H9 (cell line): ENCODE data around the gene NELFCD. TPM values are rescaled to one million over a fixed set of nuclear protein-coding genes. Genes with fewer than 3 reads are reported as not detected.

Experiments used
- DNase-seq: peaks from one replicate; pipeline ENCODE4 v3.0.0-alpha.2; 2017
- H2AFZ ChIP-seq: one replicate; pipeline ENCODE4 v1.6.1; 2013; ENCODE audit warnings: mild to moderate bottlenecking, low read length, control low read depth, moderate library complexity
- H2AK5ac ChIP-seq: 2 replicates; pipeline ENCODE4 v1.6.1; 2013; ENCODE audit warnings: low read length, control low read depth, mixed read lengths; ENCODE audit not compliant: insufficient read length
- H2BK120ac ChIP-seq: one replicate; pipeline ENCODE4 v1.6.1; 2013; ENCODE audit warnings: low read depth, mild to moderate bottlenecking, low read length, control low read depth, inconsistent platforms; ENCODE audit not compliant: poor library complexity, severe bottlenecking
- H2BK12ac ChIP-seq: 2 replicates; pipeline ENCODE4 v1.6.1; 2013; ENCODE audit warnings: low read length, control low read depth, mixed read lengths, low read depth; ENCODE audit not compliant: insufficient read length
- H2BK15ac ChIP-seq: 2 replicates; pipeline ENCODE4 v1.6.1; 2013; ENCODE audit warnings: low read depth, low read length, control low read depth
- H2BK20ac ChIP-seq: one replicate; pipeline ENCODE4 v1.6.1; 2013; ENCODE audit warnings: low read depth, mild to moderate bottlenecking, low read length, control low read depth, inconsistent platforms; ENCODE audit not compliant: poor library complexity, severe bottlenecking
- H2BK5ac ChIP-seq: 2 replicates; pipeline ENCODE4 v1.6.1; 2013; ENCODE audit warnings: low read length, control low read depth, mixed read lengths; ENCODE audit not compliant: insufficient read length
- H3K14ac ChIP-seq: 2 replicates; pipeline ENCODE4 v1.6.1; 2013; ENCODE audit warnings: low read length, control low read depth; ENCODE audit not compliant: insufficient read depth
- H3K18ac ChIP-seq: 2 replicates; pipeline ENCODE4 v1.6.1; 2013; ENCODE audit warnings: low read depth, mild to moderate bottlenecking, mixed read lengths, low read length, control low read depth; ENCODE audit not compliant: insufficient read length
- H3K23ac ChIP-seq: 2 replicates; pipeline ENCODE4 v1.6.1; 2013; ENCODE audit warnings: low read length, control low read depth, mixed read lengths, low read depth; ENCODE audit not compliant: insufficient read length
- H3K23me2 ChIP-seq: 2 replicates; pipeline ENCODE4 v1.6.1; 2013; ENCODE audit warnings: low read depth, mild to moderate bottlenecking, mixed read lengths, low read length, control low read depth; ENCODE audit not compliant: insufficient read length, poor library complexity, severe bottlenecking
- H3K27ac ChIP-seq: 2 replicates; pipeline ENCODE4 v1.5.1; 2013; ENCODE audit warnings: low read length, control low read depth, mixed read lengths, low read depth; ENCODE audit not compliant: insufficient read length
- H3K27me3 ChIP-seq: 2 replicates; pipeline ENCODE4 v1.6.1; 2013; ENCODE audit warnings: low read length, control low read depth, inconsistent platforms; ENCODE audit not compliant: insufficient read depth
- H3K4ac ChIP-seq: 2 replicates; pipeline ENCODE4 v1.6.1; 2013; ENCODE audit warnings: low read depth, mild to moderate bottlenecking, control low read depth, inconsistent platforms, low read length, moderate library complexity
- H3K4me1 ChIP-seq: 2 replicates; pipeline ENCODE4 v1.6.1; 2013; ENCODE audit warnings: low read length, control low read depth, inconsistent platforms; ENCODE audit not compliant: insufficient read depth
- H3K4me2 ChIP-seq: 2 replicates; pipeline ENCODE4 v1.6.1; 2013; ENCODE audit warnings: low read length, control low read depth, mixed read lengths; ENCODE audit not compliant: insufficient read length, insufficient read depth
- H3K56ac ChIP-seq: 2 replicates; pipeline ENCODE4 v1.6.1; 2013; ENCODE audit warnings: low read depth, mild to moderate bottlenecking, mixed read lengths, low read length, control low read depth; ENCODE audit not compliant: insufficient read length
- H3K79me1 ChIP-seq: 2 replicates; pipeline ENCODE4 v1.6.1; 2013; ENCODE audit warnings: low read depth, mild to moderate bottlenecking, moderate library complexity, low read length, control low read depth, inconsistent platforms; ENCODE audit not compliant: insufficient read depth, poor library complexity, severe bottlenecking
- H3K79me2 ChIP-seq: 2 replicates; pipeline ENCODE4 v1.6.1; 2013; ENCODE audit warnings: low read length, control low read depth, inconsistent platforms; ENCODE audit not compliant: insufficient read depth
- H3K9ac ChIP-seq: 2 replicates; pipeline ENCODE4 v1.6.1; 2013; ENCODE audit warnings: low read length, control low read depth, mixed read lengths; ENCODE audit not compliant: insufficient read length; ENCODE audit errors: extremely low read depth
- H3K9me3 ChIP-seq: one replicate; pipeline ENCODE4 v1.6.1; 2013; ENCODE audit warnings: low read depth, low read length, inconsistent platforms; ENCODE audit not compliant: control insufficient read depth
- H3T11ph ChIP-seq: one replicate; pipeline ENCODE4 v1.6.1; 2013; ENCODE audit warnings: mild to moderate bottlenecking, low read length, control low read depth, inconsistent platforms
- H4K20me1 ChIP-seq: one replicate; pipeline ENCODE4 v1.6.1; 2013; ENCODE audit not compliant: control insufficient read depth, insufficient read length, insufficient read depth
- H4K5ac ChIP-seq: 2 replicates; pipeline ENCODE4 v1.6.1; 2013; ENCODE audit warnings: low read depth, mild to moderate bottlenecking, mixed read lengths, low read length, control low read depth; ENCODE audit not compliant: insufficient read length
- H4K8ac ChIP-seq: replicated peaks from 2 replicates; pipeline ENCODE4 v1.6.1; 2013; ENCODE audit warnings: low read length, control low read depth, mixed read lengths, low read depth; ENCODE audit not compliant: insufficient read length
- H4K91ac ChIP-seq: 2 replicates; pipeline ENCODE4 v1.6.1; 2013; ENCODE audit warnings: low read depth, mild to moderate bottlenecking, moderate library complexity, mixed read lengths, low read length, control low read depth; ENCODE audit not compliant: insufficient read length
- H3K27ac Mint-ChIP-seq, 3 experiments: 2 replicates in 2 of 3; 3 replicates in 1 of 3; pipeline ENCODE4 v1.8.0; 2020 to 2021; ENCODE audit warnings: mixed read lengths in 3 of 3, mild to moderate bottlenecking in 1 of 3, moderate library complexity in 1 of 3
- H3K27me3 Mint-ChIP-seq: 2 replicates; pipeline ENCODE4 v1.8.0; 2021; ENCODE audit warnings: low read depth, mild to moderate bottlenecking, moderate library complexity, mixed read lengths
- H3K36me3 Mint-ChIP-seq, 3 experiments: 2 replicates in 2 of 3; 3 replicates in 1 of 3; pipeline ENCODE4 v1.8.0; 2020 to 2021; ENCODE audit warnings: low read depth in 3 of 3, mixed read lengths in 3 of 3; ENCODE audit not compliant: insufficient read depth in 1 of 3
- H3K4me1 Mint-ChIP-seq, 2 experiments: 2 replicates each; pipeline ENCODE4 v1.8.0; 2020; ENCODE audit warnings: mixed read lengths in 2 of 2
- H3K4me3 Mint-ChIP-seq, 2 experiments: 2 replicates in 1 of 2; 3 replicates in 1 of 2; pipeline ENCODE4 v1.8.0; 2020 to 2021; ENCODE audit warnings: mild to moderate bottlenecking in 2 of 2, mixed read lengths in 2 of 2, moderate library complexity in 1 of 2
- H3K9me3 Mint-ChIP-seq, 2 experiments: 2 replicates in 1 of 2; 3 replicates in 1 of 2; pipeline ENCODE4 v1.8.0; 2020; ENCODE audit warnings: mild to moderate bottlenecking in 2 of 2, mixed read lengths in 2 of 2, moderate library complexity in 1 of 2
- WGBS: extraction: QIAGEN DNeasy Blood & Tissue Kit; methylation state at CpG from one replicate; pipeline ENCODE4 v1.1.7; 2013; ENCODE audit warnings: missing lambda C conversion rate, low lambda C conversion rate, mixed read lengths; ENCODE audit not compliant: insufficient read length; ENCODE audit errors: extremely low coverage; 5-methylcytosine and 5-hydroxymethylcytosine counted together
- total RNA-seq: library from RNA; stranded (reverse); gene quantifications from 2 replicates; pipeline ENCODE4 v1.2.1, GENCODE V29; 2021
- TF ChIP-seq, protein P1 (sequence below): fragments of 200-600 bp; sonication (generic); conservative IDR thresholded peaks from 3 replicates; pipeline ENCODE4 v1.8.0; 2021; ENCODE audit warnings: antibody characterized with exemption, mild to moderate bottlenecking

NELFCD gene
- total RNA-seq, 1 experiment from 2014 or later, result 57.8 TPM

DNA sequence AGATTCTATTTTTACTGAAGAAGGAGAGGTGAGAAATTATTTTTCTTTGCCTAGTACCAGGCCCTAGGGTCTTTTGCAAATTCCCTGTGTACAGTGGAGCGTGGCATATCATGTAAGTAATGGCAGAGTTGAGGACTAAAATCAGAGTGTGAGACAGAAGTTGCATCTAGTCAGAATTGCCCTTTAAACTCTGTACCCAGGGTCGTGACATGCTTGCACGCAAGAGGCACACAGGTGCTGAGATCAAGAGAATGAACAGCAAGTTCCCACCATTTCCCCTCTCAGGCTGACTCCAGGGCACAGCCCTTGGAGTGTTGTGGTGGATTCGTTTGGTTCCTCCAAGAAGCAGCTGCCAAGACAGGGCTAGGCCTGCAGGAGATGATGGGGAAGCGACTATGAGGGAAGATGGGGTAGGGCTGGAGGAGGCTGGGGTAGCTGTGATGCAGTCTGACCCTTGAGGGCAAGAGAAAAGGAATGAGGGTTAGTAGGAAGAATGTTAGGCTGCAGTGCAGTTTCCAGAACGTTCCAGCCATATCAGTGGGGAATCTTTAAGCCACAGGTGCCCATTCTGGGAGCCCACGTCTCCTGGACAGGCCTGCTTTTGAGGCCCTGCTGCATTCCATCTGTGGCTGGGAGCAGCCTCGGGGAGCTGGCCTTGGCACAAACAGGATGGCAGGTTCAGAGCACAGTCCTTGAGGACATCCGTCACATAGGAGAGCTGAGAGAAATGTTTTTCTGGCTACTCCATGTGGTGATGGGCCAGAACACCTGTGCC is 6.9 kb downstream of the NELFCD start:
- H3K14ac ChIP-seq, result no peak overlapping the region
- H3K79me1 ChIP-seq, result peaks cover 4% of the 10 kb centered on the region
- no peak overlapping the region for H4K5ac ChIP-seq
- no peak overlapping the region for H3K27ac ChIP-seq
- H3K27me3 ChIP-seq, result no peaks in the 10 kb centered on the region
- no peaks in the 10 kb centered on the region for H3K23me2 ChIP-seq
- no peak overlapping the region for H2AFZ ChIP-seq
- no peaks in the 10 kb centered on the region for H3K79me2 ChIP-seq
- no peak overlapping the region for H3K4ac ChIP-seq
- no peaks in the 10 kb centered on the region for H3K9me3 ChIP-seq
- no peak overlapping the region for H2BK5ac ChIP-seq
- Mint-ChIP-seq H3K9me3 (no peaks in the 10 kb centered on the region), H3K4me3 (no peak overlapping the region), H3K36me3 (peaks cover 39 to 72% (median 67%) of the 10 kb centered on the region in 3 experiments), H3K27me3 (no peaks in the 10 kb centered on the region), H3K27ac (peak overlapping the region in 1 of 3 experiments; percentile 78; a peak in 1 of 7 replicates), H3K4me1 (peaks cover 10 to 11% of the 10 kb centered on the region in 2 experiments)
- no peak overlapping the region for H2BK120ac ChIP-seq
- no peak overlapping the region for H4K8ac ChIP-seq
- H3K9ac ChIP-seq, result no peak overlapping the region
- DNase-seq, result no peak
- H3K56ac ChIP-seq, result no peak overlapping the region
- no peaks in the 10 kb centered on the region for H4K20me1 ChIP-seq
- H3K18ac ChIP-seq, result no peak overlapping the region
- H2BK15ac ChIP-seq, result no peak overlapping the region
- H2BK20ac ChIP-seq, result no peak overlapping the region
- no peak overlapping the region for H3K4me2 ChIP-seq
- H2BK12ac ChIP-seq, result no peak overlapping the region
- no peak overlapping the region for H3K23ac ChIP-seq
- no CpG with 5 or more reads among the region's 9 CpGs for WGBS
- TF ChIP-seq, protein P1, sequence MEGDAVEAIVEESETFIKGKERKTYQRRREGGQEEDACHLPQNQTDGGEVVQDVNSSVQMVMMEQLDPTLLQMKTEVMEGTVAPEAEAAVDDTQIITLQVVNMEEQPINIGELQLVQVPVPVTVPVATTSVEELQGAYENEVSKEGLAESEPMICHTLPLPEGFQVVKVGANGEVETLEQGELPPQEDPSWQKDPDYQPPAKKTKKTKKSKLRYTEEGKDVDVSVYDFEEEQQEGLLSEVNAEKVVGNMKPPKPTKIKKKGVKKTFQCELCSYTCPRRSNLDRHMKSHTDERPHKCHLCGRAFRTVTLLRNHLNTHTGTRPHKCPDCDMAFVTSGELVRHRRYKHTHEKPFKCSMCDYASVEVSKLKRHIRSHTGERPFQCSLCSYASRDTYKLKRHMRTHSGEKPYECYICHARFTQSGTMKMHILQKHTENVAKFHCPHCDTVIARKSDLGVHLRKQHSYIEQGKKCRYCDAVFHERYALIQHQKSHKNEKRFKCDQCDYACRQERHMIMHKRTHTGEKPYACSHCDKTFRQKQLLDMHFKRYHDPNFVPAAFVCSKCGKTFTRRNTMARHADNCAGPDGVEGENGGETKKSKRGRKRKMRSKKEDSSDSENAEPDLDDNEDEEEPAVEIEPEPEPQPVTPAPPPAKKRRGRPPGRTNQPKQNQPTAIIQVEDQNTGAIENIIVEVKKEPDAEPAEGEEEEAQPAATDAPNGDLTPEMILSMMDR, result no peak
- H4K91ac ChIP-seq, result no peak overlapping the region
- H2AK5ac ChIP-seq, result no peak overlapping the region
- no peaks in the 10 kb centered on the region; the same call in 1 of the 2 replicates for H3K4me1 ChIP-seq
- H3T11ph ChIP-seq, result no peak overlapping the region
